ENCODE results near the gene FAM149B1. TPM values are rescaled to one million over a fixed set of nuclear protein-coding genes. Genes with fewer than 3 reads are reported as not detected.

Gene FAM149B1
- total RNA-seq, 1 donor from 2014 or later = 31.2 TPM

GRCh38 chr10:73287441-73287840 is 119.5 kb downstream of the FAM149B1 start:
- no peak for DNase-seq (ENCODE audit: low read depth)

DNA sequence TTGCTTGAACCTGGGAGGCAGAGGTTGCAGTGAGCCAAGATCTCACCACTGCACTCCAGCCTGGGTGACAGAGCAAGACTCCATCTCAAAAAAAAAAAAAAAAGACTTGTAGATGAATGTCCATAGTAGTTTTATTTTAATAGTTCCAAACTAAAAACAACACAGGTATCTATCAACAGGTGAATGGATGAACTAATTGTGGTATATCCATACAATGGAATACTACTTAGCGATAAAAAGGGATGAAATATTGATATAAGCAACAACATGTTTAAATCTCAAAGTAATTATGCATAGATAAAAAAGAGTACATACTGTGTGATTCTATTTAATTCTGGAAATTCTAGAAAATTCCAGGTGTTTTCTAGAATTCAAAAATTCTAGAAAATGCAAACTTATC is 122.0 kb downstream of the FAM149B1 start:
- DNase-seq (ENCODE audit: low read depth) = no peak

DNA sequence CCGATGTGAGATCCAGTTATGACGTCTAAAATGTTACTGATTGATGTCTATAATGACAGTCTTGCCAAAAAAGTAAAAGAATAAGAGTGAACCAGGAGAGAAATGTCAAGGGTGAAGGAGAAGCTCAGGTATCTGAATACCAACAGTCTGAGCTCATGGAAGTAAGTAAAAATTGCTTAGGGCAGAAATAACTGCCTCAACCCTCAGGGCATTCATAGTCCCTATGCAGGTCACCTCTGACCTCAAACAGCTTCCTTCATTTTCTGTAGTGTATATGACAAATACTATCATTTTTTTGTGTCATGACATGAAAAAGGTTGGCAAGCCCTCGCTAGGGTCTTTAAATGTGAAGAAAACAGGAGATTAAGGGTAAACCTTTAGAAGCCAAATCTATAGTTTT is 125.5 kb downstream of the FAM149B1 start:
- DNase-seq (ENCODE audit: low read depth) = no peak

Other genes with a start within 250 kb of the FAM149B1 start
- gene PLA2G12B, start 213.3 kb upstream of the FAM149B1 start, total RNA-seq = 0.05 TPM in 1 of 2 replicates, not detected in the other
- 184 and 302 TPM in 2 replicates for gene P4HA1, start 71.3 kb upstream of the FAM149B1 start, total RNA-seq
- gene NUDT13, start 57.7 kb upstream of the FAM149B1 start, total RNA-seq = 1.2 and 1.7 TPM in 2 replicates
- gene ECD, start 111 bp upstream of the FAM149B1 start, total RNA-seq = 32.1 and 33.7 TPM in 2 replicates
- gene DNAJC9, start 79.1 kb downstream of the FAM149B1 start, total RNA-seq = 21.2 and 40.8 TPM in 2 replicates
- 53.4 and 106 TPM in 2 replicates for gene MRPS16, start 84.5 kb downstream of the FAM149B1 start, total RNA-seq
- 0.52 and 3.7 TPM in 2 replicates for gene CFAP70, start 190.7 kb downstream of the FAM149B1 start, total RNA-seq
- gene ANXA7, start 245.9 kb downstream of the FAM149B1 start, total RNA-seq = 153 and 222 TPM in 2 replicates

Measured in renal cortical epithelial cell (primary cell).